Effector memory CD4-positive, alpha-beta T cell (primary cell): ENCODE results near the gene TMEM239.

Source experiments
- DNase-seq, 3 donors: peaks; one replicate each; pipeline ENCODE4 v3.0.0-alpha.2; 2020
- H3K27ac ChIP-seq: 2 replicates; pipeline ENCODE4 v1.7.0; 2013; ENCODE audit warnings: mild to moderate bottlenecking, low read length, moderate library complexity; ENCODE audit not compliant: insufficient read depth, poor library complexity, severe bottlenecking
- H3K27me3 ChIP-seq: replicated peaks from 2 replicates; pipeline ENCODE4 v1.7.0; 2013; ENCODE audit warnings: mild to moderate bottlenecking, low read length; ENCODE audit not compliant: insufficient read depth, control insufficient read depth, poor library complexity, severe bottlenecking
- H3K36me3 ChIP-seq: 2 replicates; pipeline ENCODE4 v1.7.0; 2013; ENCODE audit warnings: mild to moderate bottlenecking, low read length, moderate library complexity; ENCODE audit not compliant: control insufficient read depth, insufficient read depth
- H3K4me1 ChIP-seq: 2 replicates; pipeline ENCODE4 v1.7.0; 2013; ENCODE audit warnings: low read length, mild to moderate bottlenecking; ENCODE audit not compliant: control insufficient read depth, insufficient read depth, poor library complexity, severe bottlenecking
- H3K4me3 ChIP-seq: 2 replicates; pipeline ENCODE4 v1.7.0; 2013; ENCODE audit warnings: low read length, low read depth, mild to moderate bottlenecking; ENCODE audit not compliant: insufficient read depth, poor library complexity, severe bottlenecking
- H3K9me3 ChIP-seq: 2 replicates; pipeline ENCODE4 v1.7.0; 2013; ENCODE audit warnings: mild to moderate bottlenecking, low read length, moderate library complexity; ENCODE audit not compliant: control insufficient read depth

The TMEM239 gene

GRCh38 chr20:2783908-2784566, 32.1 kb upstream of the TMEM239 start:
- H3K4me3 ChIP-seq, result no peak overlapping the region
- H3K27ac ChIP-seq, result no peak overlapping the region
- no peaks in the 10 kb centered on the region for H3K36me3 ChIP-seq
- H3K9me3 ChIP-seq, result no peaks in the 10 kb centered on the region
- DNase-seq, result no peak
- H3K4me1 ChIP-seq, result no peaks in the 10 kb centered on the region
- H3K27me3 ChIP-seq, result no peaks in the 10 kb centered on the region

DNA sequence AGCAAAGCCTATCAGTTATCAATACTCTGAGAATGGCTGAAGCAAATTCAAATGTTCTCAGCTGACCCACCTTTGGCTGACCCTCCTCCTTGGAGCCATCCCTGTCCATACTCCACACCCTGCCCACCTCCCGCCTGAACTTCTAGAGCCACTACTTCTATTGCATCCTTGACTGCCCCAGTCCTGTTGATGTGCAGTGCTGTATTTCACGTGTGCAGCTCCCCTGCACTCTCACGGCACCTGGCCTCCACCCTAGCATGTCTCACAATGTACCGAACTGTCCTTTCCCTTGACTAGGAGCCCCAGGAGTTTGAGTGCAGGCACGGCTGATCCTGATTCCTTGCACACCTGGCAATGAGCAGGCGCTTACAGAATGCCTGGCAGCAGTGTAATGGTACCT, 22.7 kb upstream of the TMEM239 start:
- Histone ChIP-seq H3K27ac (no peak overlapping the region), H3K4me1 (no peaks in the 10 kb centered on the region), H3K36me3 (no peaks in the 10 kb centered on the region), H3K9me3 (no peaks in the 10 kb centered on the region), H3K4me3 (no peak overlapping the region), H3K27me3 (peaks cover 8% of the 10 kb centered on the region)
- no peak for DNase-seq

DNA sequence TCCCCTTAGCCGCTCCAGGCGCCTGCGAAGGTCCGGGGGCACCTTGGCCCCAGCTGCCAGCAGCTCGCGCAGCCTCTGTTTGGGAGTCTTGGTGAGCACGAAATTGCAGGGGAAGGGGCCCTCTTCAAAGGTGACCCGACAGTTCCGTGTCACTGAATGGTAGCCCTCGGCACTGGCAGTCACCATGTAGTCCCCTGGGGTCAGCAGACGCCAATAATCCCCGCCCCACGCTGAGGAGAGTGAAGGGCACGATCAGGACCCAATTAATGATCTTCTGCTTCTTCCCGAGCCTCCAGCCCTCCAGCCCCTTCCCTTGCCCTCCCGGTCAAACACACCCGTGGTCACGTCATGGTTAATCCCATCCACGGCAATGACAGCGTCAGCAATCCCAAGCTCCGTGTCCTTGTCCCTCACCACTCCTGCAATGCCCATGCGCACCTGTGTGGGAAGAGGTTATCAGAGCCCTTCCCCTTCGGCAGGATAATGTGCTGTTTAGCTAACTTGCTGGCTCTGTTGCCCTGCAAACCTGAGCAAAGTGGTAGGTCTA, 21.9 kb upstream of the TMEM239 start:
- peaks cover 16% of the 10 kb centered on the region for H3K27me3 ChIP-seq
- no peak for DNase-seq
- H3K4me3 ChIP-seq, result no peak overlapping the region
- H3K9me3 ChIP-seq, result no peaks in the 10 kb centered on the region
- no peak overlapping the region for H3K27ac ChIP-seq
- no peaks in the 10 kb centered on the region for H3K36me3 ChIP-seq
- H3K4me1 ChIP-seq, result peaks cover under 1% of the 10 kb centered on the region

DNA sequence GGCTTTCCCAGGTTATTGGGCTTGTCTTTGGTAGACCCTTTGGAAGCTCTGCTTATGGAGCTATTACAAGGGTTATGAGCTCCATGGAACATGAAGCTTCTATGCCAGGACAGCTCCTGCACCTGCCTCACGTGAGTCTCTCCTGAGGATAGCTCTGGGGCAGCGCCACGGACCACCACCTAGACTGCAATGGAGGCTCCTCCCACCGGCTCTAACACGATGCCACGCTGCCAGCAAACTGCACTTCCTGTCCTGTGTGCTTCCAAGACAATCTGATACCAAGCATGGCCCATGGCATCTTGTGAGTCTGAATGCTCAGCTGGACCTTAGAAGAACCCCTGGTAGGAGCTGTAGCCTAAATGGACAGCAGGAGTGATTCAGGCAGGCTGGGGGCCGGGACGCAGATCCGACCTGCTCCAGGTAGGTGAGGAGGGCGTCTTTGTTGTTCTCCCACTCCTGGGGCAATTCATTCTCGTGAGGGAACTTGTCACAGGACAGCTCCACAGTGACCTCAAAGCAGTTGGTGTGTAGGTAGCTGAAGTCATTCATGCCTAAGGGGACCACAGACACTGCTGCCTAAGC, 21.2 kb upstream of the TMEM239 start:
- H3K27ac ChIP-seq, result no peak overlapping the region
- H3K27me3 ChIP-seq, result peaks cover 23% of the 10 kb centered on the region
- peaks cover 8% of the 10 kb centered on the region for H3K4me1 ChIP-seq
- H3K36me3 ChIP-seq, result no peaks in the 10 kb centered on the region
- H3K9me3 ChIP-seq, result no peaks in the 10 kb centered on the region
- no peak overlapping the region for H3K4me3 ChIP-seq
- no peak for DNase-seq

DNA sequence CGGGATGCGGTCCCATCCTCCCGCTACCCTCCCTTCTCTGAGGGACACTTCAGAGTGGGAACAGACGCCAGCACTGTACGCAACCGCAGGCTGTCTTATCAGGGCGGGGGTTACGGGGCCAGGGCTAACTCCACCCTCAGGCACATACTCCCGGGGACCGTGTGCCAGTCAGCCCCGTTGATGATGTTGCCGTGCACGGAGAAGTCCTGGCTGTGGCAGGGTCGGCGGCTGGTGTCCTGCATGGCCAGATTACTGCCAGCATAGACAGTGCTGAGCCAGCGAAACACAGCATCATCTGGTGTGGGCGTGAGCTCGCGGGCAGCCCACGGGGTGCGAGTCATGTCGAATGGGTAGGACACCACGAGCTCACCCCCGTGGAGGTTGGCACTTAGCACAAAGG, 20.7 kb upstream of the TMEM239 start:
- peaks cover 27% of the 10 kb centered on the region for H3K27me3 ChIP-seq

DNA sequence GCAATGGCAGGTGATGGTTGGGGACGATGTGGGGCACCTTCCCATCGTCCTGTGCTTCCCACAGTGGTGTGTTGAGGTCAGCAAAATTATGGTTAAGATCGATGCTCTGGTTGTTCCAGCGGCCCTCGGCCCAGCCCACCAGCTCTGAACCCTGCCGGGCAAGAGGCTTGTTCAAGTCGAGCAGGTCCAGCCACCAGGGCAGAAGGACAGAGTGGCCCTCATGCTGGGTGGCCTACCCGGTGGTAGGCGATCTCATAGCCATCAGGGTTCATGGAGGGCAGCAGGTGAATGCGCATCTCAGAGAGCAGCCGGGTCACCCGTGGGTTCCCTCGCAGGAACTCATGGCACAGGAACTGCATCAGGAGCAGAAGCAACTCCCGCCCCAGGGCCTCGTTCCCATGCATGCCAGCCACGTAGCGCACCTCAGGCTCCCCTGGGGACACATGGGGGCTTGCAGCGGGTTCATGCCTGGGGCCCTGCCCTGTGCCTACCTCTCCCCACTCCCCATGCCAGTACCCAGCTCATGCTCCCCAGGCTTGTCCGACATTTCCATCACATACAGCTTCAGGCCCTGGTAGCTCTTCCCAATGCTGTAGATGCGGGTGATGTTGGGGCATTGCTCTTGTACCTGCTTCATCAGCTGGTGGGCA, 20.0 kb upstream of the TMEM239 start:
- peaks cover 33% of the 10 kb centered on the region for H3K27me3 ChIP-seq
- peaks cover 18% of the 10 kb centered on the region for H3K4me1 ChIP-seq
- no peaks in the 10 kb centered on the region for H3K36me3 ChIP-seq
- H3K27ac ChIP-seq, result no peak overlapping the region
- H3K9me3 ChIP-seq, result no peaks in the 10 kb centered on the region
- DNase-seq, result no peak
- no peak overlapping the region for H3K4me3 ChIP-seq

More for the DNA sequence above, 20.7 kb upstream of the TMEM239 start:
- Histone ChIP-seq H3K36me3 (no peaks in the 10 kb centered on the region), H3K27ac (no peak overlapping the region), H3K4me3 (no peak overlapping the region), H3K9me3 (no peaks in the 10 kb centered on the region), H3K4me1 (peaks cover 11% of the 10 kb centered on the region)
- no peak for DNase-seq

GRCh38 chr20:2797136-2797983, 18.8 kb upstream of the TMEM239 start:
- DNase-seq, result no peak
- H3K27me3 ChIP-seq, result peaks cover 39% of the 10 kb centered on the region
- H3K36me3 ChIP-seq, result no peaks in the 10 kb centered on the region
- H3K27ac ChIP-seq, result no peak overlapping the region
- H3K4me1 ChIP-seq, result peaks cover 22% of the 10 kb centered on the region
- H3K9me3 ChIP-seq, result no peaks in the 10 kb centered on the region
- H3K4me3 ChIP-seq, result no peak overlapping the region

DNA sequence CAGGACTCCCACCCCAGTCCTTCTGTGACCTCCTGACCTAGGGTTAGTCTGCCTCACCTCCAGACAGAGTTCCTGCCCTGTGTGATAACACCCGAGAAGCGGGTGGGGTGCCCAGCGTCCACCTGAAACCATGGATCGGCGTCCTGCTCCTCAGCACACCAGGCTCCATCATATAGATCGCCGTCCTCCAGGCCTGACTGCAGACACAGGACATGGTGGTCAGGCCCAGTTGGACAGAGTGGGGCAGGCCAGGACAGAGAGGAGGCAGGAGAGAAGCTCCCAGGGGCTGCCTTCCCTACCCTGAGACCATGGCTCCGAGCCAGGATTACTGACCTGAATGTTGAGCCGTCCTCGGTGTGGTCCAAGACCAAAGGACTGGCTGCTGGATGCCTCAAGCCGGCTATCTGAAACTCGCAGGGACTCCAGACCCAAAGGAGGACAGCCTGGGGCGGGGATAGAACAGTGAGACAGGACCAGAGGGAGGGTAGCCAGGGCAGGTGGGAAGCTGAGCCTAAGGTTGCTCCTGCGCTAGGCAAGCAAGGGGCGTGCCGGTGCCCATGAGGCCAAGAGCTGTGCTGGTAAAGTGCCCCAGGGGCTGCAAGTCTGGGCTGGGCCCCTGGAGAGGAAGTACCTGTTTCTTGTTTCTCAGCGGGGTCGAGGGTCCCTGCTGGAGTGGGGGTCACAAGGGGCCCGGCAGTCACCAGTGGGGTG, 17.9 kb upstream of the TMEM239 start:
- H3K27ac ChIP-seq, result no peak overlapping the region
- H3K4me3 ChIP-seq, result no peak overlapping the region
- no peaks in the 10 kb centered on the region for H3K36me3 ChIP-seq
- peaks cover 39% of the 10 kb centered on the region for H3K27me3 ChIP-seq
- DNase-seq, result no peak
- H3K4me1 ChIP-seq, result peaks cover 22% of the 10 kb centered on the region
- no peaks in the 10 kb centered on the region for H3K9me3 ChIP-seq

DNA sequence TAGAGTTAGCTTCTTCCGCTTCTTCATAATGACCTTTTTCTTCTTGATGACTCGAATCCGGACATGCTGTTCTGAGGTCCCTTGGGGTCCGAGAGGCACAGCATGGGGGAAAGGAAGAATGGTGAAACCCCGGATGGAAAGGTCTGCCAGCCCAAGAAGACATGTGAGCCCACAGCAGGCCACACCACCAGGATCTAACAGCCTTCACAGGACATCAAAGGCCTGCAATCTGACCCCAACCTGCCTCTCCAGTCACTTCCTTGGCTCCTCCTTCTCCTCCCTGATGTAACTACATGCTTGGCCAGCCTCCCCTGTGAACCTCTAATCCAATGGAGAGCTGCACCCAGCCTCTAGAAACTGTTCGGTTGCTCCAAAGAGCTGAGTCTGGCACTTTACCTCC, 17.4 kb upstream of the TMEM239 start:
- Histone ChIP-seq H3K4me3 (no peak overlapping the region), H3K36me3 (no peaks in the 10 kb centered on the region), H3K27ac (no peak overlapping the region), H3K9me3 (no peaks in the 10 kb centered on the region), H3K4me1 (peaks cover 22% of the 10 kb centered on the region), H3K27me3 (peaks cover 39% of the 10 kb centered on the region)
- DNase-seq, result no peak
